Measurements from ENCODE around the gene CPE. TPM values are rescaled to one million over a fixed set of nuclear protein-coding genes. Genes with fewer than 3 reads are reported as not detected.

Gene CPE
- total and polyA plus RNA-seq, 12 donors = 16.9 to 57.6 (median 26.6) TPM

- H3K27me3 ChIP-seq = peaks cover 0 to 5% (median 0%) of the 10 kb centered on the region in 7 donors
- DNase-seq = no peak
- no peaks in the 10 kb centered on the region for H3K4me1 ChIP-seq
- intact Hi-C loops (cut with DNase I) = loop anchor here in 4 of 10 donors (10.0 kb wide), 5 partner anchors 162 to 342 kb away; partner anchors contain the start of gene TLL1 (in 1 of the 4)
- no peak for ATAC-seq
- H3K36me3 ChIP-seq = no peaks in the 10 kb centered on the region
- H3K4me3 ChIP-seq = no peak overlapping the region
- 79 to 88% methylated on average over 4 of the region's 4 CpGs for WGBS, 2 donors
- H3K27ac ChIP-seq = no peak overlapping the region
- no peak for TF ChIP-seq CTCF (IDR thresholded peaks at IDR 0.05)
- H3K9me3 ChIP-seq = peaks cover 0 to 4% (median 0%) of the 10 kb centered on the region in 11 donors
Measured at GRCh38 chr4:165532976-165533375, 154.2 kb downstream of the CPE start.

GRCh38 chr4:165537028-165537648 lies 158.3 kb downstream of the CPE start:
- Histone ChIP-seq H3K4me3 (no peak overlapping the region), H3K27ac (no peak overlapping the region), H3K4me1 (no peaks in the 10 kb centered on the region), H3K9me3 (no peaks in the 10 kb centered on the region), H3K27me3 (peaks cover 0 to 5% (median 0%) of the 10 kb centered on the region in 7 donors), H3K36me3 (no peaks in the 10 kb centered on the region)
- DNase-seq (peak in 1 of 2 donors; percentile 6), ATAC-seq (peak in 3 of 8 donors; percentile 38 to 50 (median 47))
- WGBS, 2 donors = 61 to 62% methylated on average over 6 of the region's 6 CpGs
- intact Hi-C loops (cut with DNase I) = loop anchor here in 8 of 10 donors (1.0 to 10.0 kb wide), 12 partner anchors 42 to 556 kb away; partner anchors contain the start of gene TLL1 (in 2 of the 8)
- peak; percentile 49 to 88 (median 77) for TF ChIP-seq CTCF (IDR thresholded peaks at IDR 0.05)

GRCh38 chr4:165539801-165540200 lies 161.0 kb downstream of the CPE start:
- no peaks in the 10 kb centered on the region for H3K36me3 ChIP-seq
- peaks cover 0 to 5% (median 0%) of the 10 kb centered on the region in 7 donors for H3K27me3 ChIP-seq
- no peak for TF ChIP-seq CTCF (IDR thresholded peaks at IDR 0.05)
- ATAC-seq (no peak), DNase-seq (no peak)
- H3K4me1 ChIP-seq = no peaks in the 10 kb centered on the region
- no peak overlapping the region for H3K4me3 ChIP-seq
- H3K27ac ChIP-seq = no peak overlapping the region
- WGBS, 2 donors = 67 to 68% methylated on average over 3 of the region's 3 CpGs
- H3K9me3 ChIP-seq = no peaks in the 10 kb centered on the region
- intact Hi-C loops (cut with DNase I) = loop anchor here in 8 of 10 donors (2.0 to 10.0 kb wide), 10 partner anchors 155 to 553 kb away; partner anchors contain the start of gene TLL1 (in 2 of the 8)

GRCh38 chr4:165540206-165540830 lies 161.5 kb downstream of the CPE start:
- Histone ChIP-seq H3K9me3 (no peaks in the 10 kb centered on the region), H3K4me1 (no peaks in the 10 kb centered on the region), H3K4me3 (no peak overlapping the region), H3K27me3 (peaks cover 0 to 5% (median 0%) of the 10 kb centered on the region in 7 donors), H3K36me3 (no peaks in the 10 kb centered on the region), H3K27ac (no peak overlapping the region)
- no peak for TF ChIP-seq CTCF (IDR thresholded peaks at IDR 0.05)
- no peak for ATAC-seq
- DNase-seq = no peak
- 88 to 92% methylated on average over 9 of the region's 9 CpGs for WGBS, 2 donors
- intact Hi-C loops (cut with DNase I) = no loop called here

Measured in heart right ventricle (tissue), 16 donors.